Stimulated activated CD8-positive, alpha-beta memory T cell treated with anti-CD3 and anti-CD28 coated beads, Interleukin-7, amount 100 ng/mL, for 4 hours (primary cell): ENCODE data around the gene RGPD3.
"Not testable (repeated sequence)": the region's sequence is repeated elsewhere in the genome, so short reads cannot be mapped to it uniquely, and the experiment has no call there.

Experiments
- DNase-seq, 2 donors: peaks; one replicate each; pipeline ENCODE4 v3.0.0-alpha.2; 2020; ENCODE audit warnings: low read depth in 2 of 2

Gene RGPD3

DNA sequence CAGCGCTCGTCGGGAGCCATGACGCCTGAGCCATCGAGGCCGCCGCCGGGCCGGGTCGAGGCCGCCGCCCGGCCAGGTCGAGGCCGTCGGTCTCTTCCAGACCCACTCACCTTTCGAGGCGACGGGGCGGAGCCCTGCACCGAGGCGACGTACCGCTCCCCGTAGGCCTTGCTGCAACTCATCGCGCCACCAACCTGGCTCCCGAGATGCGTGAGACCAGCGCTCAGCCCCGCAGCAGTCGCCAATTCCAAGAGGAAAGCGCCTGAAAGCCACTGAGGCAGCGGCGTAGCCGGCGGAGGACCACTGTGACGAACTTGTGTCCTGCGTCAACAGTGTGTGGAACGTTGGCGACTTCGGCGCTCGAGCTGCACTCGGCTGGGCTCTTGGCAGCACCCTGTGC is at the start of gene RGPD3:
Gene RGPD3, minus strand, starts transcription at position 307 of the 400 bp plus-strand sequence. Its CDS starts 125 bp downstream, at position 182.
- DNase-seq = not testable (repeated sequence)

DNA sequence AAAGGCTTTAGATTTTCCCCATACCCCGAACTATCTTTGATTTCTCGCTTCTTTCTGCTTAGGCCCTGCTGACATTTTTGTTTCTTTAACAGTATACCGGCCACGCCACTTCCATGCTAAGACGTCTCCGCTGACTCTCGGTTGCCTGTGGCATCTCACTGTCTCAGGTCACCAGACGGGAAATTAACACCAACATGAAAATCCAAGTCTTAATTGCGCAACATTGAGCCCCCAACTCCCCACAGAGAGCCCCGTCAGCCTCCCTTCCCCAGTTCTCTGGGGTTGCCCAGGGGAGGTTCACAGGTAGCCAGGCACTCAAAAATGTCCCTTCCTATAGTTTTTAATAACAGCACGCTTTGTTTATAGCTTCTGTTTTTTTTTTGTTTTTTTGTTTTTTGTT is 49.1 kb upstream of the RGPD3 start:
- DNase-seq = no peak

DNA sequence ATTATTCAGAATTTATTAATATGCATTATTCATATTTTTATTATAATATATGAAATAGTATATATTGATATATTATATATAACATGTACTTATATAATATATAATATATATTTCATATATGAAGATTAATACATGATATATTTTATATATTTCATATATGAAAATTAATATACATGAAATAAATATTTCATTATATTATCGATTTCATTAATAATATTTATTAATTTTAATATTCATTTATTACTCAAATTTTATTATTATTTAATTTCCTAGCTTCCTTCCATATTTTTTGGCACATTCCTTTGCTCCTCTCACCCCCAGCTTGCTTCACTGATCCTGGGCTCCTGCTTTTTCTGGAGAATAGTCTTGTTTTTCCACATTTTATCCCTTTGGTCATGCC is 48.7 kb upstream of the RGPD3 start:
- DNase-seq = no peak

DNA sequence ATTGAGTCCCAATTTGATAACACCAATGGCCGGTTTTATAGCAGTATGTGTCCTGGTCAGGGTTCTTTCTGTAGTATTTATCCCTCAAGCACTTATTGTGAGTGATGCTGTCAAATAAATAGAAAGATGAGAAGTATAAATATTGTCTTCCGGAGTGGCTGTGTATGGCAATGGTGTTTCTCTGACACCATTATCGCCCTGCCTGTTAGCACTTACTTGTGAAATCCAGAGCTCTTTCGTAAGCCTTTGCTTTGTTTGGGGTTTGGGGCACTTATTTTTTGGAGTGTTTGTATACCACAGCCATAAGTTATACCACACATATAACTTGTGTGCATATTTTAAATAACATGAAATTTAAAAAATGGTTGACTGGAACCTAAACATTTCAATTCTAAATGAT is 48.2 kb upstream of the RGPD3 start:
- no peak for DNase-seq

DNA sequence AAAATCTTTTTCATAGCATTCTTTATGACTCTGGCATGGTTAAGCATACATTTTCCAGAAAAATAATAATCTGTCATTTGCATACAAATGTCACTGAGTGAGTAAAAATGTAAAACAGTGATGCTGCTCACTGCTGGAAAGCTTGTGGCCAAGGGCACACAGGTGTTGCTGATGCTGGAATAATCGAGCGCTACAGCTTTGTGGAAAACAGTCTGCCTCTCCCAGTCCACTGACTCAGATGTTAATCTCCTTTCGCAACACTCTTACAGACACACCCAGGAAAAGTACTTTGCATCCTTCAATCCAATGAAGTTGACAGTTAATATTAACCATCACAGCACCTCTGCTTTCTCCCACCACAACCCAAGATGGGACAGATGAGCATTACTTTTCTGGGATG is 46.6 kb upstream of the RGPD3 start:
- not testable (repeated sequence) for DNase-seq

DNA sequence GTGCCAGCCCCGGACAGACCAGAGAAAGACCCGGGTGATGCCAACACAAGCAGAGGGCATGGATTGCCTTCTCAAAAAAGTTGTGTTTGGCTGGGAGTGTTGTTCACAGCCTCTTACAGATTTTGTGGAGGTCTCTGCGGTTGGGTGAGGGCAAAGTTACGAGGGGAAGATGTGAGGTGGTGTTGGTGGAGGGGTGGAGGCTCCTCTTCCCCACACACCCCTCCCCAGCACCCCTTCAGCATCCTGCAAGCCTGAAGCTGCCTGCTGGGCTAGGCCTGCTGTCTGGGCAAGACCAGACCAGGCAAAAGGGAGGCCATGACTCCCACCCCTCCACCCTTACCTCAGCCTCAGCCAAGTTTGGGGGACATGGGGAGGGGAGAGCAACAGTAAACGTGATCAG is 45.2 kb upstream of the RGPD3 start:
- not testable (repeated sequence) for DNase-seq

DNA sequence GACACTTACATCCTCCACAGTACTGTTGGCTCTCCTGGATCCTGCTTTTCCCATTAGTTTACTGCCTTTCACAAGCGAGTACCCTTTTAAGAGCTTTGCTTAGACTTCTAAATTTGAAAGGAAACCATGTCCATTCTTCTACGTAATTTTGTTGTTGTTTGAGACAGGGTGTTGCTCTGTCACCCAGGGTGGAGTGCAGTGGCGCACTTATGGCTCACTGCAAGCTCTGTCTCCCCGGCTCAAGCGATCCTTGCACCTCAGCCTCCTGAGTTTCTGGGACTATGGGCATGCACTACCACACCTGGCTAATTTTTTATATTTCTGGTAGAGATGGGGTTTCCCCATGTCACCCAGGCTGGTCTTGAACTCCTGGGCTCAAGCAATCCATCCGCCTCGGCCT is 43.7 kb upstream of the RGPD3 start:
- DNase-seq = not testable (repeated sequence)

DNA sequence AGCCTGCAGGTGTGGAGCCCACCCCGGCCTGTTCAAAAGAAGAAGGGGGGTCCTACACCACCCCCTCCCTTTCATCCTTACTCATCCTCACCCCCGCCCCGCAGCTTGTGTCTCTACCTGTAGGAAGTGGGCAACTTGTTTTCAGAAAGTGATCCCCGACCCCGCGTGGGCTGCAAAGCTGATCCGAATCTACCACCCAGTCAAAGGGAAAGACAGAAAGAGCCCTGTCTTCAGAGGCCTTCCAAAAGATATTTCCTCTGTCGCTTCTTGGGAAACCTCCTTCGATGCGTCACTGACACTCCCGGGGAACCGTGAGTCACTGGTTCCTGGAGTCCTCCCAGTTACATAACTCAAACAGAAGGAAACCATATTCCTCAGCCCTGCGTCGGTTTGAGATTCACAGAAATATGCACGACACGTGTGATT is 43.3 kb upstream of the RGPD3 start:
- peak; percentile 60 to 74 for DNase-seq

DNA sequence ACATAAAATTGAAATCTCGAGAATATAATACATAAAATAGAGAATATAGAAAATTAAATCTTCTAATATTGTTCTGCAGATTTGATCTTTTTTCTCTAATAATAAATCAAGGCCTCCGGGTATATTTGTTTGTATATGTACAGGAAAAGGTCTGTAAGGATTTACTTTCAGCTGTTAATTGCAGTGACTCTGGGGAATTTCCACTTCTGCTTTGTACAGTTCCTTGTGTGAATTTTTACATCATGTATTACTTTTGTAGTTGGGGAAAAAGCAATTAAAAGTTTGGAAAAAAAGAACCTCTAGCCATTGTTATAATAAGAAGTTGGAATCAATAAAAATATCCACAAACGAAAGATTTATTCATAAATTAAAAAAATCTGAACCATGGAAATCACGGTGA is 42.6 kb upstream of the RGPD3 start:
- not testable (repeated sequence) for DNase-seq

DNA sequence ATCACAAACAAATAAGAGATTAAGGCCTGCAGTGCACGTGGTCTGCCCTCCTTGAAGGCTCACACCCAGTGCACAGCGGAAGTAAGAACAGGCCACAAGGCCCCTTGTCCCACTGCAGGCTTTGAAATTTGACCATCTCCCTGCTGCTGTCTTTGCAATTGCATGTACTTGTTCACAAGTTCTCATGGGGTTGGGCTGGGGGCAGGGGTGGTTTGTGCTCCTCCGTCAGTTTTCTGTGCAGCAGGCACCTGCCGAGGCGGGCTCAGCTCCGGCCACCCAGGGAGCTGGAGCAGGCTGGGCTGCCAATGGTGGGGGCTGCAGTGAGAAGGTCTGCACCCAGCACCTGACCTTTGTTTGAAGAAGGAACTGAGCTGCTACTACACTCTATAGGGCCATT is 41.2 kb upstream of the RGPD3 start:
- not testable (repeated sequence) for DNase-seq

DNA sequence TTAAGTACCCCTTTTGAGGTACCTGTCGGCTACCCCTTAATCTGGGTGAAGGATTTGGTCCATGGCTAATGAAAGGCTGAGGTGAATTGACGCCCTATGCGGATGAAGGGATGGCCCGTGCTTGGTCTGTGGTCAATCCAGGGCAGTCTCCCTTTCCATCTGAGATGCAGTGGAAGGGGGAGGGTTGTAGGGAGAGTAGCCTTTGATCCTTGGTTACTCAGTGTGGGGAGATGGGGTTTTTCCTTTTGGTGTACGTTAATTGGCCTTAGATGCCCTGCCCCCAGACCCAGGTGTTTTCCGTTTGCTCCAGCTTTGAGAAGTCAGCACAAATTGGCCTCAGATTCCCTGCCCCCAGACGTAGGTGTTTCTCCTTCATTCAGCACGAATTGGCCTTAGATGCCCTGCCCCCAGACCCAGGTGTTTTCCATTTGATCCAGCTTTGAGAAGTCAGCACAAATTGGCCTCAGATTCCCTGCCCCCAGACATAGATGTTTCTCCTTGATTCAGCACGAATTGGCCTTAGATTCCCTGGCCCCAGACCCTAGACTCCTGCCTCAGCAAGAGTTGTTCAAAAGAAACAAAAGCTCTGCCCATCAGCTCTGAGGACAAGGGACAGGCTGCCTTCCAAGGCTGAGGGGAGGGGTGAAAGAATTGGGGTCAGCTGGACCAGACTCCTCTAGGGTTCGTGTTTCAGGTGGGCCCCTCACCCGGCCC is 40.6 kb upstream of the RGPD3 start:
- not testable (repeated sequence) for DNase-seq

DNA sequence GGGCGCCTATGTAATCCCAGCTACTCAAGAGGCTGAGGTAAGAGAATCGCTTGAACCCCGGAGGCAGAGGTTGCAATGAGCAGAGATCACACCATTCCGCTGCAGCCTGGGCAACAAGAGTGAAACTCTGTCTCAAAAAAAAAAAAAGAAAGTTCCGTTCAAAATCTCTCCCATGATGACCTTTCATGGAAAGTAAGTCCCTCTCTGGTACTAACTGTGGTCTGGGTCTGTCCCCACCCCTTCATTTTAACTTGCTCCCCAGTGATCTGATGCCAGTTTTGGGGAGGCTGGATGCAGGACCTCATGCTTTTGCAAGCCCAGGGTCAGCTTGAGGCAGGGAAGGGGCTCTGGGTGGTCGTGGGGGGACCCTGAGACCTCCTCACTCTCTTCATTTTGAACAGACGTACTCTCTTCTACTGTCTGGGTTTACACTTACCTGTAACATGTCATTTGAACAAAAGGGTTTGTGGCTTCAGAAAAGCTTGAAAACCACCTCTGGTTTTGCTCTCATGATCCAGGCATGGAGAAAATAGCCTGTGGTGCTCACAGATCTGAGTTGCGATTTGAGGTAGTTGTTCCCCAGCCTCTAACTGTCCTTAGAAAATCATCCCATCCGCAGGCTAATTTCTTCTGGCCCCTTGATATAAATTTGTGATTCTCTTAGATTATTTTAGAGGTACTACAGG is 37.9 kb upstream of the RGPD3 start:
- DNase-seq = not testable (repeated sequence)

DNA sequence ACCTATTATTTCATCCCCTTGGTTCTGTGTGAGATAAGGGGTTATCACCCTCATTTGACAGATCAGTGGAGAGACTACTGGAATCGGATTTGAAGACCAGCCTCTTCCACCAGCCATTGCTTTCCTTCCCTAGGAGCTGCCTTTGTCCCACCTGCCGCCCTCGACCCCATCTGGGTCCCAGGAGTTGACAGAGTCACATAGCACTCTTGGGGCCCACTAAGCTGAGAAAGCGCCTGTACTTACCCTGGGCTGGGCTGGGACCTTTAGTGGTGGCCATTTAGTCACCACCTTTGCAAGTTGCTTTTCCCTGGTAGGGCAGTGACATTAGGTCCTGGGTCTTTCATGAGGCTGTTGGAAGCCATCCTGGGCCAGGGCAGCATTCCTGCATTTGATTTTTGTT is 36.6 kb upstream of the RGPD3 start:
- DNase-seq = not testable (repeated sequence)

DNA sequence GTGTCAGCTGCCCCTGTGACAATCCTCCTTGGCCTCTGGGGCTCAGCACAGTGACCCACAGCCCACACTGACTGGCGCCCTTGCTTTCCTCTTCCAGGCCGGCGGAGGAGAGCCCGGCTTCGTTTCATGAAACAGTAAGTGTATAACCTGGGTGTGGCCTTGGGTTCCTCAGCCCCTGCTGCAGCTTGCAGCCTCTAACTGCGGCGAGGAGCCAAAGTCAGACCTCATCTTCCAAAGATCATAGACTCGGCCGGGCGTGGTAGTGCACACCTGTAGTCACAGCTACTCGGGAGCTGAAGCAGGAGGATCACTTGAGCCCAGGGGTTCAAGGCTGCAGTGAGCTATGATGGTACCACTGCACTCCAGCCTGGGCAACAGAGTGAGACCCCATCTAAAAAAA is 36.0 kb upstream of the RGPD3 start:
- DNase-seq = not testable (repeated sequence)

DNA sequence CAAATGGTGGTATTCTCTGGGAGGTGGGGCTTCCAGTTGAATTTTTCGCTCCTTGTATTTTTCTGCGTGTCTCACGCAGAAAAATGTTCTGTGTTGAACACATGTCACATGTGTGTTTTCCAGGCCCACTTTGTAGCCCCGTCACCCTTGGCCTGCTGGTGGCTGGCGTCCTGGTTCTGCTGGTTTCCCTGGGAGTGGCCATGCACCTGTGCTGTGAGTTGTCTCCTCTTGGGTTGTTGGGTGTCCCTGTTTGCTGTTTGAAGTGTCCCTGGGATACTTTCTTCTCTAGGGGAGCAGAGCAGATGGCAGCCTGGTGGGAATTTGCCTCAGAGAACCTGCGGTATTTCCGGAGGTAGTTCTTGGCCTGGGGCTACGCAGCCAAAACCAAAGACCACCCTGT is 34.1 kb upstream of the RGPD3 start:
- DNase-seq = not testable (repeated sequence)

DNA sequence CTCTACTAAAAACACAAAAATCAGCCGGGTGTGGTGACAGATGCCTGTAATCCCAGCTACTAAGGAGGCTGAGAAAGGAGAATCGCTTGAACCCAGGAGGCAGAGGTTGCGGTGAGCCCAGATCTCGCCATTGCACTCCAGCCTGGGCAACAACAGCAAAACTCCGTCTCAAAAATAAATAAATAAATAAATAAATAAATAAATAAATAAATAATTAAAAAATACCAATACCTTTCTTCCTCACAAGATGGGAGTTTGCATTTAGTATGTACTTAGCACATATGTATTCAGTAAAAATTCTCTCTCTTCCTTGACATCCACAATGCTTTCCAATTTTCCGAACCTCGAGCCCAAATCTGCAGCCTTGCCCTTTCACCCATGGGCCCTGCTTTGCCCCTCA is 32.1 kb upstream of the RGPD3 start:
- DNase-seq = not testable (repeated sequence)

DNA sequence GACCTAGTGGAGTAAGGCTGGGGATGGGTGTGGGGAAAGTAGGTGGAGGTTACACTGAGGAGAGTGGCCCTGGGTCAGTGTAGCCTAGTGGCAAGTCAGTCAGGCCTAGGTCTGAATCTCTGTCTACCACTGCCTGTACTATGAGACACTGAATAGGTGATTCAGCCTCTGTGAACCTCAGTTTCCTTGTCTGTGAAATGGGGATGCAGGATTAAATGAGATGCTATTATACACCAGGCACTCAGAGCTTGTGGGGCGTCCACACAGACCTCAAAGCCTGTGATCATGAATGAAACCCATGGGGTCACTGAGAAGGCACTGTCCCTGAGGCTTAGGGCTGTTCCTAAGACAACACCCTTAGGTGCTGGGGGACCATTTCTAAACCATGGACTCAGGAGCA is 30.3 kb upstream of the RGPD3 start:
- not testable (repeated sequence) for DNase-seq

DNA sequence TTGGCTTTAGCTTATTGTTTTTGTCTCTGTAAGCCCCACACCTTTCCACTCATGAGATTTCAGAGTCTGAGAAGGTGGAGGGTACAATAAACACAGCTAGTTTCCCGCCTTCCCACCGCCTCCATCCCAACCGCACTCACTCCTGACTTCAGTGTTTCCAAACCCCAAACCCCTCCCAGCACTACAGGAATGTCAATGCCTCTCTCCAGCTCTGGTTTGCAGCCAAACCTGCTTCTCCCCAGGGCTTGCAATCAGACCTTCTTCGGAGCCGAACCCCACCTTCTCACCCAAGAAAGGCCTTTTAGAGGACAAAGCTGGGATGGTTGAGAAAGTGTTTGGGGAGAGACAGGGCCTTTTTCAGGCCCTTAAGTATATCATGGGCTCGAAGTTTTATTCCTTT is 24.7 kb upstream of the RGPD3 start:
- not testable (repeated sequence) for DNase-seq

DNA sequence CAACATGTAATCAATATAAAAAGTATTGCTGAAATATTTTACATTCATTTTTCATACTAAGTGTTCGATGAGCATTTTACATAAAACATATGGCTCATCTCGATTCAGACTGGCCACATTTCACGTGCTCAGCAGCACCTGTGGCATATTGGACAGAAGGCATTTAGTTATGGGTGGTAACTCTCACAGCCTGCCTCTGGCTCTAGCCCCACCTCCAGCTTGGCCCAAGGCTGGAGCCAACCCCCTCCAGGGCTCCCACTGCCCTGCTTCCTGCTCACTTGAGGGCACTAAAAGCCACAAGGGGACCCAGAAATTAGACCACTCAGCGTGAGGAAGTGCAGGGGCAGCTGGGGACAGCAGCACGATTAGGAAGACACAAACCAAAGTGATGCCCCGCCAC is 24.2 kb upstream of the RGPD3 start:
- not testable (repeated sequence) for DNase-seq

DNA sequence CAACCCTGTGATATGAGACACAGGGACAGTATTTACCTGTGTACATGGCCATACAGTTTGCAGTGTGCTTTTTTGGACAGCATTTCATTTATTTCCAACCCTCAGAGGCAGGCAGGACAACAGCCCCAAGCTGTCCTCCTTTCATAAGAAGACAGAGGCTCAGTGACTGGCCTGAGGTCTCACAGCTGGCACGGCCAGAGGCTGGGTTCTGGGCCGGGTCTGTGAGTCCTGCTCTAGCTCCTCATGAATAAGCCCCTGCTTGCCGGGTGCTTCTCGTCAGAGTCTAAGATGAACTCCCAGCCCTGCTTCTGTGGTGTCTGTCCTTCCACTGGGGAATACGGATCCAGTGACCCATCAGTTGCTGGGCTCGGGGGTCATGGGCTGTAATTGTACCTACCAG is 21.5 kb upstream of the RGPD3 start:
- not testable (repeated sequence) for DNase-seq

DNA sequence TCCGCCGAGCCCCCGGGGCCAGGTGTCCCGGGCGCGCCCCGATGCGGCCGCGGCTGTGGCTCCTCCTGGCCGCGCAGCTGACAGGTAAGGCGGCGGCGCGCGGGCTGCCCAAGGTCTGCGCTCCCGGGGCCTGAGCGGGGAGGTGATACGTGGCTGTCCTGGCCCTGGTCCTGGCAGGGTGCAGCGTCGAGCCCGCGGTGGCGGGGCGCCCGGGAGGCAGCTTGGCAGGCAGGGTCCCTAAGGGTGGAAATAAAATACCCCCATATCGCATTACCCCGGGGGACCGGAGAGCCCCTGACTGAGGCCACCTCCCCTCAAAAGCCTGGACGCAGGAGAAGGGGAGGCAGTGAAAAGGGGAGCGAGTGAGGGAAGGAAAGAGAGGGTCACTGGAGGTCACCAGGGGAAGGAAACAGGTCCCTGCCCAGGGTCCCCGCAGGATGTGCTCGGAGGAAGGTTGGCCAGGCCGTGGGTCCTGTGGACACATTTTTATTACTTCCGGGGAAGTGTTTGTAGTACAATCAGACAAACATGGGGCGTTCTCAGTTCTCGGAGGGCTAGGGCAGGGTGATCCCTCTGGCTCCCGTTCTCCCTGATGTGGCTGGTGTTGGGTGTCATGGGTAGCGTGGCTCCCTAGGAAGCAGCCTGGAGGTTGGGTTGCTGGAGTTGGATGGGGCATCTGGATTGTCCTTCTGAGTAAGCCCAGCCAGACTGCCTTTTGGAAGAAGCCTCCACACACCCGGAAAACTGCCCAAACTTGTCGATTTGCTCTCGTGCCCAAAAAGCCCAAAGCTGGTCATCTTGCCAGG is 19.4 kb upstream of the RGPD3 start:
- not testable (repeated sequence) for DNase-seq
